Measurements from ENCODE around the gene TPX2. TPM values are rescaled to one million over a fixed set of nuclear protein-coding genes. Genes with fewer than 3 reads are reported as not detected.

Gene TPX2
- total and polyA plus RNA-seq, 2 donors (not counting 3 experiments of a cell fraction or from before 2014, with no cell fraction given): 24.8 to 114 TPM

GRCh38 chr20:31719644-31720485 lies 19.2 kb upstream of the TPX2 start:
- Histone ChIP-seq H3K27me3 (ENCODE audit: control insufficient read depth in 2 of 2, insufficient read depth in 2 of 2, low read length in 2 of 2) (no peaks in the 10 kb centered on the region), H3K27ac (ENCODE audit: insufficient read depth, low read depth, low read length) (peak overlapping the region; percentile 90), H2AFZ (ENCODE audit: low read depth, low read length) (no peak overlapping the region), H3K9me3 (replicated peaks; ENCODE audit: control insufficient read depth, insufficient read depth, low read length) (no peaks in the 10 kb centered on the region), H3K36me3 (ENCODE audit: control insufficient read depth in 2 of 2, extremely low read depth in 1 of 2, insufficient read depth in 2 of 2, low read length in 2 of 2) (peaks cover 1 to 2% of the 10 kb centered on the region in 2 experiments), H4K20me1 (replicated peaks; ENCODE audit: control insufficient read depth, extremely low read depth, insufficient read depth, low read length) (no peaks in the 10 kb centered on the region), H3K9ac (replicated peaks; ENCODE audit: extremely low read depth, insufficient read depth, low read length) (peak overlapping the region; percentile 84), H3K9me1 (replicated peaks; ENCODE audit: control insufficient read depth, extremely low read depth, insufficient read depth, low read length) (no peaks in the 10 kb centered on the region), H3K4me2 (ENCODE audit: insufficient read depth, low read length) (peak overlapping the region; percentile 88), H3K4me1 (ENCODE audit: control insufficient read depth, extremely low read depth, insufficient read depth, low read length) (peaks cover 44% of the 10 kb centered on the region), H3K4me3 (replicated peaks in 1 of 3; ENCODE audit: insufficient read depth in 1 of 3, low read depth in 1 of 3, low read length in 3 of 3) (peak overlapping the region; percentile 61 to 94 (median 91)), H3K79me2 (ENCODE audit: control insufficient read depth, insufficient read depth, low read length) (peaks cover 75% of the 10 kb centered on the region)
- BruUV-seq (replicated peaks): TSS peak; percentile 6
- FAIRE-seq: peak; percentile 87
- ChIA-PET CTCF (interaction anchor here (0.9 to 10.5 kb wide), 9 partner anchors 11 to 157 kb away, joined by 3 to 658 read pairs (median 8); no protein-coding TSS in a partner anchor), POLR2A (interaction anchor here (1.1 to 1.2 kb wide), 2 partner anchors 21 to 58 kb away, joined by 4 to 5 read pairs; no protein-coding TSS in a partner anchor)
- dilution Hi-C loops (cut with MboI; ENCODE audit: extremely low pct_ligation_motif_present, low sequenced_read_pairs) (no loop called here), intact Hi-C loops (cut with micrococcal nuclease) (no loop called here)
- TF ChIP-seq POLR2AphosphoS5 (IDR thresholded peaks at IDR 0.05; ENCODE audit: insufficient read depth, low read depth, low read length) (peak; percentile 24), EZH2 (IDR thresholded peaks at IDR 0.05; ENCODE audit: borderline replicate concordance, low read depth, low read length, severe bottlenecking) (no peak)
- no peak for DNase-seq (ENCODE audit: low read depth, low spot score)

- dilution Hi-C loops (cut with MboI; ENCODE audit: extremely low pct_ligation_motif_present, low sequenced_read_pairs) (no loop called here), intact Hi-C loops (cut with micrococcal nuclease) (no loop called here)
- Histone ChIP-seq H3K36me3 (ENCODE audit: control insufficient read depth in 2 of 2, extremely low read depth in 1 of 2, insufficient read depth in 2 of 2, low read length in 2 of 2) (peaks cover 1 to 2% of the 10 kb centered on the region in 2 experiments), H3K9me1 (replicated peaks; ENCODE audit: control insufficient read depth, extremely low read depth, insufficient read depth, low read length) (no peaks in the 10 kb centered on the region), H3K79me2 (ENCODE audit: control insufficient read depth, insufficient read depth, low read length) (peaks cover 68% of the 10 kb centered on the region), H3K4me3 (replicated peaks in 1 of 3; ENCODE audit: insufficient read depth in 1 of 3, low read depth in 1 of 3, low read length in 3 of 3) (peak overlapping the region; percentile 61 to 94 (median 91)), H3K27me3 (ENCODE audit: control insufficient read depth in 2 of 2, insufficient read depth in 2 of 2, low read length in 2 of 2) (no peaks in the 10 kb centered on the region), H3K4me2 (ENCODE audit: insufficient read depth, low read length) (peak overlapping the region; percentile 88), H3K27ac (ENCODE audit: insufficient read depth, low read depth, low read length) (peak overlapping the region; percentile 90), H3K4me1 (ENCODE audit: control insufficient read depth, extremely low read depth, insufficient read depth, low read length) (peaks cover 44% of the 10 kb centered on the region), H3K9me3 (replicated peaks; ENCODE audit: control insufficient read depth, insufficient read depth, low read length) (no peaks in the 10 kb centered on the region), H2AFZ (ENCODE audit: low read depth, low read length) (no peak overlapping the region), H3K9ac (replicated peaks; ENCODE audit: extremely low read depth, insufficient read depth, low read length) (peak overlapping the region; percentile 84), H4K20me1 (replicated peaks; ENCODE audit: control insufficient read depth, extremely low read depth, insufficient read depth, low read length) (no peaks in the 10 kb centered on the region)
- ChIA-PET POLR2A (interaction anchor here (0.6 to 1.8 kb wide), 5 partner anchors 21 to 87 kb away, joined by 3 to 11 read pairs (median 4); no protein-coding TSS in a partner anchor), CTCF (interaction anchor here (0.9 to 10.5 kb wide), 10 partner anchors 12 to 158 kb away, joined by 3 to 658 read pairs (median 12); no protein-coding TSS in a partner anchor)
- no peak for FAIRE-seq
- TF ChIP-seq EZH2 (IDR thresholded peaks at IDR 0.05; ENCODE audit: borderline replicate concordance, low read depth, low read length, severe bottlenecking) (no peak), POLR2A (IDR thresholded peaks at IDR 0.05; ENCODE audit: low read depth, low read length) (no peak), MAX (IDR thresholded peaks at IDR 0.05; ENCODE audit: insufficient read depth, insufficient read length) (no peak), JUN (IDR thresholded peaks at IDR 0.05; ENCODE audit: borderline replicate concordance, insufficient read depth, insufficient read length, low read depth) (no peak), POLR2AphosphoS5 (IDR thresholded peaks at IDR 0.05; ENCODE audit: insufficient read depth, low read depth, low read length) (no peak), MYC (IDR thresholded peaks at IDR 0.05; ENCODE audit: low read depth, low read length) (no peak), GATA2 (IDR thresholded peaks at IDR 0.05; ENCODE audit: insufficient read depth, insufficient read length, low read depth, low read length) (no peak), CTCF (IDR thresholded peaks at IDR 0.05; ENCODE audit: extremely low read depth in 1 of 2, insufficient read depth in 1 of 2, low read depth in 1 of 2, low read length in 2 of 2) (no peak), FOS (IDR thresholded peaks at IDR 0.05; ENCODE audit: borderline replicate concordance, insufficient read depth, low read length) (no peak)
- DNase-seq (ENCODE audit: low read depth, low spot score): peak; percentile 32
- BruUV-seq (replicated peaks): no TSS peak
Measured at GRCh38 chr20:31720486-31721407, 18.3 kb upstream of the TPX2 start.

Data from endothelial cell of umbilical vein (primary cell).